Measurements from ENCODE around the gene PLEKHD1. TPM values are rescaled to one million over a fixed set of nuclear protein-coding genes. Genes with fewer than 3 reads are reported as not detected.

PLEKHD1 gene
- total RNA-seq, 1 donor from 2014 or later, result 0.80 TPM

DNA sequence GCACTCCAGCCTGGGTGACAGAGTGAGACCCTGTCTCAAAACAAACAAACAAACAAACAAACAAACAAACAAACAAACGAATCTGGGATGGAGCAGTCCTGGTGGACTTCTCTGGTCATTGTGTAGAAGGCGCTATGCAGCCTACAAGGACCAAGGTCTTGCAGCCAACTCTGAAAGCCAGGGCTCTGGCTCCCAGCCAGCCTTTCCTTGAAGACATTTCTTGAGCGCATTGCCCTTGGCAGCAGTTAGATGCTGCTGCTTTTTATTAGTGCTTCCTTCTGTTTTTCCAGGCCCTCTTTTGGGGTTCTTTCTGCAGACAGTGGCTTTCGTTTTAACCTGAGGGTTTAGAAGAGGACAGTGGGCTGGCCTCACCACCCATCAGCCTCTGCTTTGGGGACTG is 70.0 kb downstream of the PLEKHD1 start:
- no peak overlapping the region for H3K27ac Mint-ChIP-seq (ENCODE audit: unreplicated experiment)
- no peaks in the 10 kb centered on the region for H3K27me3 Mint-ChIP-seq (ENCODE audit: unreplicated experiment)
- no peaks in the 10 kb centered on the region for H3K36me3 Mint-ChIP-seq (ENCODE audit: low read depth, unreplicated experiment)
- no peak overlapping the region for H3K4me3 Mint-ChIP-seq (ENCODE audit: unreplicated experiment)
- TF ChIP-seq, protein P1, sequence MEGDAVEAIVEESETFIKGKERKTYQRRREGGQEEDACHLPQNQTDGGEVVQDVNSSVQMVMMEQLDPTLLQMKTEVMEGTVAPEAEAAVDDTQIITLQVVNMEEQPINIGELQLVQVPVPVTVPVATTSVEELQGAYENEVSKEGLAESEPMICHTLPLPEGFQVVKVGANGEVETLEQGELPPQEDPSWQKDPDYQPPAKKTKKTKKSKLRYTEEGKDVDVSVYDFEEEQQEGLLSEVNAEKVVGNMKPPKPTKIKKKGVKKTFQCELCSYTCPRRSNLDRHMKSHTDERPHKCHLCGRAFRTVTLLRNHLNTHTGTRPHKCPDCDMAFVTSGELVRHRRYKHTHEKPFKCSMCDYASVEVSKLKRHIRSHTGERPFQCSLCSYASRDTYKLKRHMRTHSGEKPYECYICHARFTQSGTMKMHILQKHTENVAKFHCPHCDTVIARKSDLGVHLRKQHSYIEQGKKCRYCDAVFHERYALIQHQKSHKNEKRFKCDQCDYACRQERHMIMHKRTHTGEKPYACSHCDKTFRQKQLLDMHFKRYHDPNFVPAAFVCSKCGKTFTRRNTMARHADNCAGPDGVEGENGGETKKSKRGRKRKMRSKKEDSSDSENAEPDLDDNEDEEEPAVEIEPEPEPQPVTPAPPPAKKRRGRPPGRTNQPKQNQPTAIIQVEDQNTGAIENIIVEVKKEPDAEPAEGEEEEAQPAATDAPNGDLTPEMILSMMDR (IDR thresholded peaks at IDR 0.05; ENCODE audit: unreplicated experiment), result no peak
- no peaks in the 10 kb centered on the region for H3K9me3 Mint-ChIP-seq (ENCODE audit: unreplicated experiment)
- no peak for DNase-seq (ENCODE audit: low spot score)
- no peaks in the 10 kb centered on the region for H3K4me1 Mint-ChIP-seq (ENCODE audit: unreplicated experiment)

DNA sequence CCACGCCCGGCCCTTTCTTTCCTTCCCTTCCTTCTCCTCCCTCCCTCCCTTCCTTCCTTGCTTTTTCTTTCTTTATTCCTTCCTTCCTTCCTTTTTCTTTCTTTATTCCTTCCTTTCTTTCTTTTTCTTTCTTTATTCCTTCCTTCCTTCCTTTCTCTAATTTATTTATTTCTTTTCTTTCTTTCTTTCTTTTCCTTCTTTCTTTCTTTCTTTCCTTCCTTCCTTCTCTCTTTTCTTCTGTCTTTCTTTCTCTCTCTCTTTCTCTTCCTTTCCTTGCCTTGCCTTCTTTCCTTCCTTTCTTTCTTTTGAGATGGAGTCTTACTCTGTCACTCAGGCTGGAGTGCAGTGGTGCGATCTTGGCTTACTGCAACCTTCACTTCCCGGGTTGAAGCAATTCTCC is 74.2 kb downstream of the PLEKHD1 start:
- H3K4me3 Mint-ChIP-seq (ENCODE audit: unreplicated experiment), result no peak overlapping the region
- no peaks in the 10 kb centered on the region for H3K9me3 Mint-ChIP-seq (ENCODE audit: unreplicated experiment)
- TF ChIP-seq, protein P1 (IDR thresholded peaks at IDR 0.05; ENCODE audit: unreplicated experiment), result no peak
- peaks cover 3% of the 10 kb centered on the region for H3K4me1 Mint-ChIP-seq (ENCODE audit: unreplicated experiment)
- no peak overlapping the region for H3K27ac Mint-ChIP-seq (ENCODE audit: unreplicated experiment)
- H3K27me3 Mint-ChIP-seq (ENCODE audit: unreplicated experiment), result no peaks in the 10 kb centered on the region
- H3K36me3 Mint-ChIP-seq (ENCODE audit: low read depth, unreplicated experiment), result no peaks in the 10 kb centered on the region
- DNase-seq (ENCODE audit: low spot score), result no peak

DNA sequence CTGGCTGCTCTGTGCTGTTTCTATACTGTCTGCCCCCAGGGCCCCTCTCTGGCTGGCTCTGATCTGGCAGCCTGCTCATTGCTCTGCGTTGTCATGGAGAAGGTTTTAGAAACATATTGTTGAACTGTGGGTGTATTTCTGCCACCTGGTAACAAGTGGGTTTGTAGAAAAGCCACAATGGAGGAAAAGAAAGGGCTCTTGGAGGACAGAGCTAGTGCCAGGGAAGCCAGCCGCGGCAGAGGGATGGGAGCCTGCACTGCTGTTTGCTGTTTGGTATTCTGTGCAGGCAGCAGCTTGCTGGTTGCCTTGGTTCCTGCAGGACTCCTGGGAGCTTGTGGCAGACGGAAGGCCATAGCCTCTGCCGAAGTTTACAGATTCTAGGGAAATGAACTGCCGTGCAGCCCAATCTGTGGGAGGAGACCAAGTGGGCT is 75.1 kb downstream of the PLEKHD1 start:
- DNase-seq (ENCODE audit: low spot score), result no peak
- Mint-ChIP-seq H3K27ac (ENCODE audit: unreplicated experiment) (no peak overlapping the region), H3K4me1 (ENCODE audit: unreplicated experiment) (peaks cover 3% of the 10 kb centered on the region), H3K4me3 (ENCODE audit: unreplicated experiment) (no peak overlapping the region), H3K27me3 (ENCODE audit: unreplicated experiment) (no peaks in the 10 kb centered on the region), H3K9me3 (ENCODE audit: unreplicated experiment) (no peaks in the 10 kb centered on the region), H3K36me3 (ENCODE audit: low read depth, unreplicated experiment) (no peaks in the 10 kb centered on the region)
- TF ChIP-seq, protein P1 (IDR thresholded peaks at IDR 0.05; ENCODE audit: unreplicated experiment), result no peak

DNA sequence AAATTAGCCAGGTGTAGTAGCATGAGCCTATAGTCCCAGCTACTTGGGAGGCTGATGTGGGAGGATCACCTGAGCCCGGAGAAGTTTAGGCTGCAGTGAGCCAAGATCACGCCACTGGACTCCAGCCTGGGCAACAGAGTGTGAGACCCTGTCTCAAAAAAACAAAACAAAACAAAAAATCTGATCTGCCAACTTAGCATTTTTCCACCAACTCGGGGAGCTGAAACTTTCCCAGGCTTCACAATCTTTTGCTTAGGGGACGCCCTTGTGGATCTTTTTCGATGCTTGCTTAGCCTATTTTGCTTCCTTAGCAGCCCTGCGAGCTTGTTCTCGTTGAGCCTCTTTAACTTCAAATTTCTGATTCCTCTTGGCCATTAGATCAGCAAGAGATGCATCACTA is 76.3 kb downstream of the PLEKHD1 start:
- Mint-ChIP-seq H3K27ac (ENCODE audit: unreplicated experiment) (no peak overlapping the region), H3K27me3 (ENCODE audit: unreplicated experiment) (no peaks in the 10 kb centered on the region)

DNA sequence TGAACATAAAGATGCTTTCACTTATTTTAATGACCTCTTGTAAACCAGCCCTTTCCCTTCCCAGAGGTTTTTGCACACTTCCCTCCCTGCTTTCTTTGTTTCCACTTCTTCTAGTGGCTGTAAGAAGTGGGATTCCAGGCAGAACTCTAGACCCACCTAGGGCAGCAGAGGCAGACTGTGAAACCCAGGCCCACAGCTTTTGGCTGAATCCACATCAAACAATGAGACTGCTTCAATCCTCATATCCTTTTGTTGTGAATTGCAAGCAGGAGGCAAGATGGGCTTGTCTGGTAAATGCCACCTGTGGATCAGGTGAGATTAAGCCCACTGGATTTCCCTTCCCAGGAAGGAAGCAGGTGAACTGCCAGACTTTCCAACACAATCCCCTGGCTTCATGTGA is 77.4 kb downstream of the PLEKHD1 start:
- H3K9me3 Mint-ChIP-seq (ENCODE audit: unreplicated experiment), result no peaks in the 10 kb centered on the region
- no peak overlapping the region for H3K27ac Mint-ChIP-seq (ENCODE audit: unreplicated experiment)
- no peak for DNase-seq (ENCODE audit: low spot score)
- TF ChIP-seq, protein P1 (IDR thresholded peaks at IDR 0.05; ENCODE audit: unreplicated experiment), result no peak
- no peak overlapping the region for H3K4me3 Mint-ChIP-seq (ENCODE audit: unreplicated experiment)
- no peaks in the 10 kb centered on the region for H3K36me3 Mint-ChIP-seq (ENCODE audit: low read depth, unreplicated experiment)
- H3K27me3 Mint-ChIP-seq (ENCODE audit: unreplicated experiment), result peaks cover 3% of the 10 kb centered on the region
- peaks cover 3% of the 10 kb centered on the region for H3K4me1 Mint-ChIP-seq (ENCODE audit: unreplicated experiment)

More for the DNA sequence above, 76.3 kb downstream of the PLEKHD1 start:
- H3K36me3 Mint-ChIP-seq (ENCODE audit: low read depth, unreplicated experiment), result no peaks in the 10 kb centered on the region
- H3K4me1 Mint-ChIP-seq (ENCODE audit: unreplicated experiment), result peaks cover 3% of the 10 kb centered on the region
- TF ChIP-seq, protein P1 (IDR thresholded peaks at IDR 0.05; ENCODE audit: unreplicated experiment), result no peak
- no peak overlapping the region for H3K4me3 Mint-ChIP-seq (ENCODE audit: unreplicated experiment)
- no peaks in the 10 kb centered on the region for H3K9me3 Mint-ChIP-seq (ENCODE audit: unreplicated experiment)
- no peak for DNase-seq (ENCODE audit: low spot score)

Data from endothelial cell (in vitro differentiated cells).